ENCODE results near the gene TECR. TPM values are rescaled to one million over a fixed set of nuclear protein-coding genes. Genes with fewer than 3 reads are reported as not detected.

Gene TECR
- total and polyA plus RNA-seq, 2 of the 13 experiments (the other 11 are each of a cell fraction or from before 2014, with no cell fraction given) = 54.9 to 121 TPM

DNA sequence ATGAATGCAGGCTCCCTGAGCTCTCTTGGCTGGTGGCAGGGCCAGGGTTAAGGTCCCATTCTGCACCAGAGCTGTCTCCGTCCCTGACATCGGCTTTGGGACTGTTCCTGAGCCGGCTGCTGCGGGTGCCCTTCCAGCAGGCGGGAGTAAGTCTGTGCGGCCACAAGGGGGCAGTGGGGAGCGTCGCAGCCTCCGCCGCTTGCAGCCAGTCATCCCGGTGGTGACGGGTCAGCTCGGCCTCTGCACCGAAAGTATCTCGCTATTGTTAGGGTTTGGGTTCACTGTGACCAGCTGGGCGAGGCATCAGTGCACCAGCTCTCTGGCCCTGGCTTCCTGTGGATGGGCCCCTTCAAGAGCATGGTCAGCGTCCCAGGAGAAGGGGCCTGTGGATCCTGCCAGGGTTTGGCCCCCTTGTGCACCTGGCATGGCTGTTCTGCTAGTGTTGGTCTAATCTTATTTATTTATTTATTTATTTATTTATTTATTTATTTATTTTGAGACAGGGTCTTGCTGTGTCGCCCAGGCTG is 27.3 kb downstream of the TECR start (continued):
- TF ChIP-seq ZNF782 (CRISPR knock-in tag; IDR thresholded peaks at IDR 0.05; ENCODE audit: borderline replicate concordance) = 0 out of 2 replicates have a peak, but pooled peaks have one; percentile 71
- no peak for TF ChIP-seq ZBTB39 (CRISPR knock-in tag; IDR thresholded peaks at IDR 0.05)
- TF ChIP-seq SP2 (CRISPR knock-in tag; IDR thresholded peaks at IDR 0.05) = no peak
- 0 out of 2 replicates have a peak, but pooled peaks have one; percentile 11 for TF ChIP-seq BCL6 (CRISPR knock-in tag; IDR thresholded peaks at IDR 0.05)
- peak; percentile 48 for TF ChIP-seq TAF15 (IDR thresholded peaks at IDR 0.05; ENCODE audit: low read depth, low read length, poor library complexity, severe bottlenecking)
- no peak for TF ChIP-seq RAD51 (IDR thresholded peaks at IDR 0.05; ENCODE audit: borderline replicate concordance)
- peak; percentile 33; the same call in 1 of the 2 replicates for TF ChIP-seq SALL1 (CRISPR knock-in tag; IDR thresholded peaks at IDR 0.05)
- no peak for TF ChIP-seq ZNF501 (CRISPR knock-in tag; IDR thresholded peaks at IDR 0.05)
- TF ChIP-seq GATAD2A (CRISPR knock-in tag; IDR thresholded peaks at IDR 0.05) = 0 out of 2 replicates have a peak, but pooled peaks have one; percentile 27
- no peak for TF ChIP-seq PHF5A (CRISPR knock-in tag; IDR thresholded peaks at IDR 0.05; ENCODE audit: low read depth, unreplicated experiment)
- no peak for TF ChIP-seq ZNF781 (CRISPR knock-in tag; IDR thresholded peaks at IDR 0.05; ENCODE audit: borderline replicate concordance, not compliant biosample characterization)
- TF ChIP-seq SNAPC2 (CRISPR knock-in tag; IDR thresholded peaks at IDR 0.05) = no peak
- no peak for TF ChIP-seq FUBP1 (CRISPR knock-in tag; IDR thresholded peaks at IDR 0.05; ENCODE audit: borderline replicate concordance)
- 0 out of 2 replicates have a peak, but pooled peaks have one; percentile 22 for TF ChIP-seq ELF3 (CRISPR knock-in tag; IDR thresholded peaks at IDR 0.05)
- TF ChIP-seq ZNF510 (CRISPR knock-in tag; IDR thresholded peaks at IDR 0.05; ENCODE audit: low read depth) = no peak
- no peak for TF ChIP-seq HES4 (CRISPR knock-in tag; IDR thresholded peaks at IDR 0.05; ENCODE audit: borderline replicate concordance)
- TF ChIP-seq XRCC5 (optimal IDR thresholded peaks at IDR 0.05; ENCODE audit: low read length) = peak; percentile 94
- no peak for TF ChIP-seq PRDM10 (CRISPR knock-in tag; IDR thresholded peaks at IDR 0.05; ENCODE audit: low read depth)
- TF ChIP-seq FOSL1 (CRISPR knock-in tag; IDR thresholded peaks at IDR 0.05; ENCODE audit: borderline replicate concordance) = no peak
